Measurements from ENCODE around the gene RAD50.
"Not testable (repeated sequence)": the region's sequence is repeated elsewhere in the genome, so short reads cannot be mapped to it uniquely, and the experiment has no call there.

Gene RAD50

DNA sequence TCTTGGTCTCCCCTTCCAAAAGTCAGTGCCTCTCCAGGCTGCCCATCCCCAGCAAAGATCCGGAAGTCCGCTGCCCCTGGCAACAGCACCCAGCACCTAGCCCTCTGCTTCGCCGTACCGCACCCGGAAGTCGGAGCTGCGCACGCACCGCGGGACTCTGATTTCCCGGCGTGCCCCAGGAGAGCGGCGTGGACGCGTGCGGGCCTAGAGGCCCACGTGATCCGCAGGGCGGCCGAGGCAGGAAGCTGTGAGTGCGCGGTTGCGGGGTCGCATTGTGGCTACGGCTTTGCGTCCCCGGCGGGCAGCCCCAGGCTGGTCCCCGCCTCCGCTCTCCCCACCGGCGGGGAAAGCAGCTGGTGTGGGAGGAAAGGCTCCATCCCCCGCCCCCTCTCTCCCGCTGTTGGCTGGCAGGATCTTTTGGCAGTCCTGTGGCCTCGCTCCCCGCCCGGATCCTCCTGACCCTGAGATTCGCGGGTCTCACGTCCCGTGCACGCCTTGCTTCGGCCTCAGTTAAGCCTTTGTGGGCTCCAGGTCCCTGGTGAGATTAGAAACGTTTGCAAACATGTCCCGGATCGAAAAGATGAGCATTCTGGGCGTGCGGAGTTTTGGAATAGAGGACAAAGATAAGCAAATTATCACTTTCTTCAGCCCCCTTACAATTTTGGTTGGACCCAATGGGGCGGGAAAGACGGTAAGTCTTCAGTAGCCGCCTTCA is at the start of gene RAD50:
Gene RAD50 (plus strand): TSS at position 215 of the 715 bp plus-strand sequence. CDS start 348 bp downstream, at position 563.
- DNase-seq (peak; percentile 91 to 96), ATAC-seq (peak; percentile 98)
- peaks cover 28% of the 10 kb centered on the region for H3K4me1 Mint-ChIP-seq
- no peaks in the 10 kb centered on the region for H3K27me3 Mint-ChIP-seq
- peak within 1 kb of the TSS; percentile 96 for H3K4me3 Mint-ChIP-seq
- no peaks in the 10 kb centered on the region for H3K9me3 Mint-ChIP-seq
- H3K27ac Mint-ChIP-seq: peak within 1 kb of the TSS; percentile 97 to 98

DNA sequence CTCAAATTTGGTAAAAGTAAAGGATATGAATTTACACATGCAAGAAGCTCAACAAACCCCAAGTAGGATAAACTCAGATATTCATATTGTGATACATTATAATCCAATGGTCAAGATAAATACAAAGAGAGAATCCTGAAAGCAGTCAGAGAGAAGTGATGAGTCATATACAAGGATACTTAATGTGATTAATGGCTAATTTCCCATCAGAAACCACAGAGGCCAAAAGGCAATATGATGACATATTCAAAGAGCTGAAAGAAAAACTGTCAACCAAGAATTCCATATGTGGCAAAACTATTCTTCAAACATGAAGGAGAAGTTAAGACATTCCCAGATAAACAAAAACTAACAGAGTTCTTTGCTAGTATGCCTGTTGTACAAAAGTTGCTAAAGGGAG is 46.7 kb upstream of the RAD50 start:
- Mint-ChIP-seq H3K4me1 (peaks cover 26% of the 10 kb centered on the region), H3K4me3 (no peak overlapping the region), H3K27ac (no peak overlapping the region), H3K27me3 (peaks cover 57% of the 10 kb centered on the region), H3K9me3 (peaks cover 14 to 17% of the 10 kb centered on the region in 2 donors)
- DNase-seq (no peak), ATAC-seq (no peak)

GRCh38 chr5:132513618-132514336 is 43.0 kb upstream of the RAD50 start:
- not testable (repeated sequence) for DNase-seq, ATAC-seq, H3K4me3 Mint-ChIP-seq, H3K27ac Mint-ChIP-seq
- Mint-ChIP-seq H3K9me3 (peaks cover 14 to 17% of the 10 kb centered on the region in 2 donors), H3K27me3 (peaks cover 20% of the 10 kb centered on the region), H3K4me1 (peaks cover 13% of the 10 kb centered on the region)

DNA sequence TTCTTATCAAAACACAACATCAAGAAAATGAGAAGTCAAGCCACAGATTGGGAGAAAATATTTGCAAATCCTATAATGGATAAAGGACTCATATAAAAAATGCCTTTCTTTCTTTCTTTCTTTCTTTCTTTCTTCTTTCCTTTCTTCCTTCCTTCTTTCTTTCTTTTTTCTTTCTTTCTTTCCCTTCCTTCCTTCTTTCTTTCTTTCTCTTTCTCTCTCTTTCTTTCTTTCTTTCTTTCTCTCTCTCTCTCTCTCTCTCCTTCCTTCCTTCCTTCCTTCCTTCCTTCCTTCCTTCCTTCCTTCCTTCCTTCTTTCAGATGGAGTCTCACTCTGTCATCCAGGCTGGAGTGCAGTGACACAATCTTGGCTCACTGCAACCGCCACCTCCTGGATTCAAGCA is 34.7 kb upstream of the RAD50 start:
- not testable (repeated sequence) for DNase-seq, H3K27me3 Mint-ChIP-seq, H3K27ac Mint-ChIP-seq, H3K9me3 Mint-ChIP-seq, H3K4me3 Mint-ChIP-seq, ATAC-seq
- peaks cover 46% of the 10 kb centered on the region for H3K4me1 Mint-ChIP-seq

DNA sequence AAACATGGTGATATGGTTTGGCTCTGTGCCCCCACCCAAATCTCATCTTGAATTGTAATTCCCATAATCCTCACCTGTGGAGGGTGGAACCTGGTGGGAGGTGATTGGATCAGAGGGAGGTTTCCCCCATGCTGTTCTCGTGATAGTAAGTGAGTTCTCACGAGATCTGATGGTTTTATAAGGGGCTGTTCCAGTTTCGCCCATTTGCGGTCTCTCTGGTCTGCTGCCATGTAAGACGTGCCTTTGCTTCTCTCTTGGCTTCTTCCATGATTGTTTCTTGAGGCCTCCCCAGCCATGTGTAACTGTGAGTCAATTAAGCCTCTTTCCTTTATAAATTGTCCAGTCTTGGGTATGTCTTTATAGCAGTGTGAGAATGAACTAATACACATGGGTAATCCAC is 31.9 kb upstream of the RAD50 start:
- H3K9me3 Mint-ChIP-seq, ATAC-seq: not testable (repeated sequence)
- Mint-ChIP-seq H3K27me3 (peaks cover 17% of the 10 kb centered on the region), H3K27ac (peak overlapping the region in 1 of 2 donors; percentile 28), H3K4me1 (peaks cover 68% of the 10 kb centered on the region), H3K4me3 (peak overlapping the region; percentile 41 to 58)
- DNase-seq: peak in 1 of 2 donors; percentile 21

- Mint-ChIP-seq H3K9me3 (peaks cover 0 to 5% of the 10 kb centered on the region in 2 donors), H3K4me1 (peaks cover 66% of the 10 kb centered on the region), H3K27ac (peak overlapping the region in 1 of 2 donors; percentile 28), H3K27me3 (peaks cover 17% of the 10 kb centered on the region), H3K4me3 (peak overlapping the region; percentile 41 to 58)
- ATAC-seq: peak; percentile 88
- DNase-seq: peak in 1 of 2 donors; percentile 27
These were observed 31.5 kb upstream of the RAD50 start for GRCh38 chr5:132525299-132525724.

GRCh38 chr5:132526290-132526973 is 30.3 kb upstream of the RAD50 start:
- peak overlapping the region; percentile 49 to 60 for H3K4me3 Mint-ChIP-seq

DNA sequence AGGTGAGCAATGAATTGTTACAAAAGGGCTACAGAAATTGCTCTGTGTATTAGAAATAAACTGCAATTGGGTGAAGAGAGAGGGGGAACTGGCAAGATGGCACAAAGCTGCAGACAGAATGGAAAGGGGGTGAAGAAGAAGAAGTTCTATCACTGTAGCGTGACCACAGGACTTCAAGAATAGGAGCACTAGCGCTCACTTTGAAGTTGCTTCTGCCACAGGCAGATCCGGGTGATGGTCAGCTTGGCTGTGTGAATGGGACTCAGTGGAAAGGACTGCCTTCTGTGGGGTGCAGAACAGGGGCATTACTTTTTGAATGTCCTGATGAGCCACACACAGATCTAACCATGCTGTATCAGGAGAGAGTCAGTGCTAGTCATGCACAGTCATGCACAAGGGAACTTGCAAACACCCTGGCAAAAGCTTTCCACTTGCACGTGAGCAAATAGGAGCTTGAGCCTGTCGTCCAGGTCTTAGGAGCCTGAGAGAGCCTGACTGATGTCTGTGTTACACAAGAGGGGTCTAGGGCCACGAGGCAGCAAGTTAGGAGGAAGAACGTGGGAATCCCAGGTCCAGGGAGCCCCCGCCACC is 29.7 kb upstream of the RAD50 start:
- H3K4me1 Mint-ChIP-seq: peaks cover 73% of the 10 kb centered on the region
- ATAC-seq (no peak), DNase-seq (no peak)
- no peak overlapping the region for H3K4me3 Mint-ChIP-seq
- H3K9me3 Mint-ChIP-seq: peaks cover 0 to 3% of the 10 kb centered on the region in 2 donors
- H3K27me3 Mint-ChIP-seq: peaks cover 24% of the 10 kb centered on the region
- no peak overlapping the region for H3K27ac Mint-ChIP-seq

More at GRCh38 chr5:132526290-132526973, 30.3 kb upstream of the RAD50 start:
- peaks cover 0 to 4% of the 10 kb centered on the region in 2 donors for H3K9me3 Mint-ChIP-seq
- H3K27me3 Mint-ChIP-seq: peaks cover 18% of the 10 kb centered on the region
- peak; percentile 54 for ATAC-seq
- peak; percentile 54 to 61 for DNase-seq
- peaks cover 68% of the 10 kb centered on the region for H3K4me1 Mint-ChIP-seq
- no peak overlapping the region for H3K27ac Mint-ChIP-seq

GRCh38 chr5:132528021-132528420 is 28.8 kb upstream of the RAD50 start:
- Mint-ChIP-seq H3K9me3 (no peaks in the 10 kb centered on the region), H3K4me3 (no peak overlapping the region), H3K4me1 (peaks cover 70% of the 10 kb centered on the region), H3K27ac (no peak overlapping the region), H3K27me3 (peaks cover 32% of the 10 kb centered on the region)
- DNase-seq (no peak), ATAC-seq (no peak)

GRCh38 chr5:132528866-132529634 is 27.7 kb upstream of the RAD50 start:
- no peak for DNase-seq
- H3K9me3 Mint-ChIP-seq: no peaks in the 10 kb centered on the region
- no peak overlapping the region for H3K4me3 Mint-ChIP-seq
- peak; percentile 47 for ATAC-seq
- H3K4me1 Mint-ChIP-seq: peaks cover 70% of the 10 kb centered on the region
- H3K27ac Mint-ChIP-seq: no peak overlapping the region
- H3K27me3 Mint-ChIP-seq: peaks cover 32% of the 10 kb centered on the region

DNA sequence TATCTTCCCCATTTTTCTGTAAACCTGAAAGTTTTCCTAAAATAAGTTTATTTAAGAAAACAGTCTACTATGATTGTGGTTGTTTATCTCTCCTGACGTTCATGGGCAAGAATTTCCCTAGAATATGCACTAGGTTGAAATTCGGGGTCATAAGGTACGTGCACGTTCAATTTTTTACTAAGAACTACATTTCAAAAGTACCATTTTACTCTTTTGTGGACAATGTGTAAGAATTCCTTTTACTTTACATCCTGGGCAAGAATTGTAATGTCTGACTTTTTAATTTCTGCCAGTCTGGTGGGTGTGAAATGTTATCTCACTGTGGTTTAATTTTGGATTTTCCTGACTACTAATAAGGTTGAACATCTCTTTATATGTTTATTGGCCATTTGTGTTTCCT is 25.8 kb upstream of the RAD50 start:
- Mint-ChIP-seq H3K4me3 (peak overlapping the region in 1 of 2 donors; percentile 42), H3K4me1 (peaks cover 52% of the 10 kb centered on the region), H3K9me3 (no peaks in the 10 kb centered on the region), H3K27ac (no peak overlapping the region), H3K27me3 (peaks cover 44% of the 10 kb centered on the region)
- DNase-seq: no peak
- ATAC-seq: peak; percentile 44

DNA sequence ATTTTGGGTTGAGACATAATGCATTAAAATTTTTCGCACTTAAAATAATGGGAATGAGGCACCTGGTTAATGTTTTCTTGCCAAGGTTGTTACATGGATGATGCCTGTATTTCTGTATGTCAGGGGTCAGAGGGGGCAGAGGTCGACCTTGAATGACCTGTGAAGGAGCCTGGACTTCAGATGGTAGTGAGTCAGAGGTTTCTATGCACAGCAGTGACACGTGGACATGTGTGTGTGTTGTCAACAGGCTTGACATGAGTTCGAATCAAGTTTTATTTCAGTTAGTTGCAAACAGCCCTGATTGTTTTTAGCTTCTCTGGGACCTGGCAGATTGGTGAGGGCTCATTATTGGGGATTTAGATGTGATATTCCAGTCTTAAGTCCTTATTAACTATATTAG is 17.1 kb upstream of the RAD50 start:
- Mint-ChIP-seq H3K27me3 (peaks cover 29% of the 10 kb centered on the region), H3K27ac (no peak overlapping the region), H3K9me3 (no peaks in the 10 kb centered on the region), H3K4me1 (peaks cover 10% of the 10 kb centered on the region), H3K4me3 (no peak overlapping the region)
- DNase-seq (no peak), ATAC-seq (no peak)

DNA sequence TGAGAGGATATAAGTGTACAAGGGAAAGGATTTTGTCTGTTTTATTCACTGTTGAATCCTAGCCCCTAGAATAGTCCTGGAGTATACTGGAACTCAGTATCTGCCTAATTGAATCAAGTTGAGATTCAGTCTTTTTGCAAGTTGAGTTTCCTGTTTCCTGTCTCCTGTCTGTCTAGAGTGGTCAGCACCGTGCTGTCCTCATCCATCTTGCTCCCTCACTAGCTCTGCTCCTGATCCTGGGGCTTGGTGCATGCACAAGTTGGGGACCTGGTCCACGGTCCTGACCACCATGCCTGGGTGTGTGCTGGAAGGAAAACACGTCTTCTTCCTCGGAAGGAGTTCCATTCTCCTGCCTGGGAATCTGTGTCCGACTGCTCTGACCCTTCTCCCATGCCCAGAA is 16.6 kb upstream of the RAD50 start:
- no peak overlapping the region for H3K4me3 Mint-ChIP-seq
- H3K9me3 Mint-ChIP-seq: no peaks in the 10 kb centered on the region
- DNase-seq: no peak
- peaks cover 14% of the 10 kb centered on the region for H3K4me1 Mint-ChIP-seq
- no peak for ATAC-seq
- H3K27me3 Mint-ChIP-seq: peaks cover 25% of the 10 kb centered on the region
- no peak overlapping the region for H3K27ac Mint-ChIP-seq

GRCh38 chr5:132540764-132541163 is 16.0 kb upstream of the RAD50 start:
- no peak overlapping the region for H3K4me3 Mint-ChIP-seq
- ATAC-seq: no peak
- H3K9me3 Mint-ChIP-seq: no peaks in the 10 kb centered on the region
- H3K4me1 Mint-ChIP-seq: peaks cover 20% of the 10 kb centered on the region
- no peak overlapping the region for H3K27ac Mint-ChIP-seq
- peaks cover 19% of the 10 kb centered on the region for H3K27me3 Mint-ChIP-seq
- no peak for DNase-seq
